B cell (primary cell): Measurements from ENCODE around the gene BAZ2A. TPM values are rescaled to one million over a fixed set of nuclear protein-coding genes. Genes with fewer than 3 reads are reported as not detected.
A peak's percentile ranks its signal among the peaks of the same experiment; 100 is the strongest.

Source experiments
- ATAC-seq: fragments of 200-7000 bp; cut with Tn5 transposase; one replicate; pipeline ENCODE4 v1.10.0; 2021; ENCODE audit warnings: low read depth, mild to moderate bottlenecking, moderate number of reproducible peaks, moderate library complexity
- CTCF ChIA-PET: fragments of 350-600 bp; sonication (Branson Sonifier 250); formaldehyde crosslinking; loops from one replicate; lab custom pipeline; 2021; ENCODE audit warnings: antibody characterized with exemption, inconsistent platforms; lab: Charles Lee
- POLR2A ChIA-PET: fragments of 350-600 bp; sonication (Branson Sonifier 250); formaldehyde crosslinking; loops from one replicate; lab custom pipeline; 2021; ENCODE audit warnings: antibody characterized with exemption; lab: Charles Lee
- DNase-seq: peaks from one replicate; pipeline ENCODE4 v3.0.0; 2013
- H2AFZ ChIP-seq: 2 replicates; pipeline ENCODE4 v1.6.1; 2012; ENCODE audit warnings: mild to moderate bottlenecking, low read depth, low read length; ENCODE audit not compliant: insufficient read depth, poor library complexity, severe bottlenecking
- H3K27ac ChIP-seq, 2 donors: 1 replicate in 1 of 2; 2 replicates in 1 of 2; pipeline ENCODE4 v1.5.1; 2012 to 2013; ENCODE audit warnings: low read length in 2 of 2, mild to moderate bottlenecking in 2 of 2, moderate library complexity in 1 of 2
- H3K27me3 ChIP-seq, 4 experiments: fragments of 200-600 bp in 1 of 4; sonication (generic) in 1 of 4; replicated peaks in 1 of 4; 1 replicate in 2 of 4; 2 replicates in 2 of 4; pipeline versions ENCODE4 v1.6.1 to v1.7.0; 2013 to 2016; ENCODE audit warnings: low read length in 3 of 4, mild to moderate bottlenecking in 2 of 4, mixed read lengths in 1 of 4, moderate library complexity in 1 of 4; ENCODE audit not compliant: insufficient read depth in 4 of 4, control insufficient read depth in 3 of 4; ENCODE audit errors: control extremely low read depth in 1 of 4
- H3K36me3 ChIP-seq, 2 experiments: replicated peaks in 1 of 2; 1 replicate in 1 of 2; 2 replicates in 1 of 2; pipeline versions ENCODE4 v1.6.1 to v1.7.1; 2013; ENCODE audit warnings: low read length in 1 of 2; ENCODE audit not compliant: insufficient read depth in 2 of 2, control insufficient read depth in 1 of 2; ENCODE audit errors: control extremely low read depth in 1 of 2, extremely low read depth in 1 of 2
- H3K4me1 ChIP-seq, 2 donors: fragments of 200-600 bp in 1 of 2; sonication (generic) in 1 of 2; 1 replicate in 1 of 2; 2 replicates in 1 of 2; pipeline versions ENCODE4 v1.5.1 to v1.6.1; 2013 to 2017; ENCODE audit warnings: low read length in 2 of 2; ENCODE audit not compliant: control insufficient read depth in 2 of 2, insufficient read depth in 2 of 2
- H3K4me2 ChIP-seq: replicated peaks from 2 replicates; pipeline ENCODE3; 2012; ENCODE audit warnings: mild to moderate bottlenecking, low read depth, low read length; ENCODE audit not compliant: poor library complexity, severe bottlenecking
- H3K4me3 ChIP-seq, 5 experiments: fragments of 200-600 bp in 1 of 5; sonication (generic) in 1 of 5; 1 replicate in 3 of 5; 2 replicates in 2 of 5; pipeline versions ENCODE4 v1.5.1 to v1.7.0; 2011 to 2016; ENCODE audit warnings: low read length in 4 of 5, mild to moderate bottlenecking in 4 of 5, low read depth in 2 of 5, control low read depth in 1 of 5, moderate library complexity in 1 of 5; ENCODE audit not compliant: insufficient read depth in 1 of 5; ENCODE audit errors: control extremely low read depth in 1 of 5, extremely low read depth in 1 of 5
- H3K79me2 ChIP-seq: fragments of 200-600 bp; sonication (generic); one replicate; pipeline ENCODE4 v1.6.0; 2016; ENCODE audit warnings: low read length; ENCODE audit not compliant: control insufficient read depth, insufficient read depth
- H3K9ac ChIP-seq: fragments of 200-600 bp; sonication (generic); 2 replicates; pipeline ENCODE4 v1.6.1; 2017; ENCODE audit warnings: mild to moderate bottlenecking, low read length, moderate library complexity
- H3K9me3 ChIP-seq, 3 donors: one replicate each; pipeline versions ENCODE4 v1.6.1 to v1.7.1; 2013; ENCODE audit warnings: low read length in 2 of 3; ENCODE audit not compliant: control insufficient read depth in 2 of 3, insufficient read depth in 1 of 3; ENCODE audit errors: control extremely low read depth in 1 of 3
- H4K20me1 ChIP-seq: 2 replicates; pipeline ENCODE4 v1.6.0; 2012; ENCODE audit warnings: mild to moderate bottlenecking, low read length; ENCODE audit not compliant: insufficient read depth, control insufficient read depth, poor library complexity, severe bottlenecking
- H3K27ac Mint-ChIP-seq: one replicate; pipeline ENCODE4 v1.8.0; 2021; ENCODE audit warnings: mixed read lengths
- H3K27me3 Mint-ChIP-seq: one replicate; pipeline ENCODE4 v1.8.0; 2021; ENCODE audit warnings: mixed read lengths
- H3K4me1 Mint-ChIP-seq: one replicate; pipeline ENCODE4 v1.8.0; 2021; ENCODE audit warnings: mixed read lengths
- H3K4me3 Mint-ChIP-seq: one replicate; pipeline ENCODE4 v1.8.0; 2021; ENCODE audit warnings: mixed read lengths
- H3K9me3 Mint-ChIP-seq: one replicate; pipeline ENCODE4 v1.8.0; 2022; ENCODE audit warnings: mixed read lengths; ENCODE audit not compliant: insufficient read depth
- CTCF ChIP-seq: fragments of 200-600 bp; IDR thresholded peaks from one replicate; pipeline ENCODE4 v1.8.0; 2022; ENCODE audit warnings: antibody characterized with exemption, mild to moderate bottlenecking
- EZH2 ChIP-seq: IDR thresholded peaks from 2 replicates; pipeline ENCODE4 v1.6.1; 2012; ENCODE audit warnings: borderline replicate concordance, low read depth, mild to moderate bottlenecking, moderate library complexity, low read length; ENCODE audit not compliant: insufficient read depth, poor library complexity, severe bottlenecking
- WGBS: methylation state at CpG from one replicate; pipeline ENCODE4 v1.1.5; 2013; ENCODE audit warnings: missing lambda C conversion rate; ENCODE audit not compliant: insufficient coverage; 5-methylcytosine and 5-hydroxymethylcytosine counted together
- intact Hi-C: fragments of 100-400 bp; cut with micrococcal nuclease; formaldehyde crosslinking; loops from one replicate; pipeline ENCODE4 v1.10.0; 2022
- polyA plus RNA-seq: library from polyadenylated mRNA; depleted of rRNA; stranded (reverse); fragments of >200 nt; gene quantifications from 2 replicates; pipeline ENCODE4 v1.2.3, GENCODE V29; 2012
- total RNA-seq, 2 donors: library from RNA; stranded (reverse); fragments of 120-200 nt in 1 of 2; gene quantifications; 1 replicate in 1 of 2; 2 replicates in 1 of 2; pipeline versions ENCODE4 v1.2.3 to v1.2.4, GENCODE V29; 2013 to 2022

Gene BAZ2A
- total and polyA plus RNA-seq, 2 donors (not counting 1 experiment from before 2014, with no cell fraction given) = 95.7 to 280 TPM

DNA sequence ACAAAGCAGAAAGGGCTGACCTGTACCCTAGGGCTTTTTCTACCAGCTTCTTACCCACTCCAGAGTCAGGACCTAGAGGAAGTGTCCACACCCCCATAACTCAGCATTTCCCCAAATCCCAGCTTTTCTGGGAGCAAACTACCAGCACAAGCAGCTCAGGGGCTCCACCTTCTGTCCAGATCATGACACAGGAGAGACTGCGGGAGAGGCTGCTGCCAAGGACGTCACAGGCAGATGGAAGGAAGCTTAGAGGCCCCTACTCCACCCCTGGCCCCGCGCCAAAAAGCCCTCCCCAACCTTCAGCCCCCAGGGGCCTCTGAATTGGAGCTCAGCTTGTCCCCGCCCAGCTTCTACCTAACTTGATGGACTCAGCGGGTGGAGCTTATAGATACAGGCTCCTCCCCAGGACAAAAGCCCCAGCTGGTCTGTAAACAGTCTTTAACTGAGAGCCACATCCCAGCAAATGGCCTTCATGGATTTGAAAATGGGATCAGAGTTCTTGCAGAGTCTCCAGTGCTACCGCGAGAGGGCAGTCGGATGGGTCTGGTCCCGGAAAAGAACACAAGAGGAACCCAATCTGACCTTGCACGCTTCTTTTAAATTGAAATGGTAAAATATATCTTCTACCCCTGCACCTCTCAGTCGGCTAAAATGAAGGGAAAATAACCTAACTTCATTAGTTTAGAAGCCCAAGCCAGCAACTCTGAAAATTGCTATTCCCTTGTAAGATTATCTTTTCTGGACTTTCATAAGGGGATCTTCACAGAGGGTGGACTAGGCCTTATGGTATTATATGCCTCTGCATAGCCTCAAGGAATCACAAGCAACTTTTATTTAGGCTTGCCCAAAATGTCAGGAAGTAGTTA lies 6.8 kb upstream of the BAZ2A start:
- Mint-ChIP-seq H3K9me3 (no peaks in the 10 kb centered on the region), H3K27me3 (no peaks in the 10 kb centered on the region), H3K4me1 (peaks cover 59% of the 10 kb centered on the region), H3K4me3 (peak overlapping the region; percentile 89), H3K27ac (peak overlapping the region; percentile 95)
- H3K27me3 ChIP-seq = no peaks in the 10 kb centered on the region
- TF ChIP-seq EZH2 (no peak), CTCF (peak; percentile 70)
- peaks cover 0 to 44% of the 10 kb centered on the region in 2 experiments for H3K36me3 ChIP-seq
- H3K27ac ChIP-seq = peak overlapping the region; percentile 75 to 83
- ChIA-PET CTCF (interaction anchor here (0.7 to 4.4 kb wide), 36 partner anchors 9 to 899 kb away, joined by 3 to 48 read pairs (median 6); partner anchors contain the start of genes ATP5F1B, CNPY2, GLS2 and NACA), POLR2A (interaction anchor here (0.5 to 3.1 kb wide), 21 partner anchors 9 to 1108 kb away, joined by 3 to 33 read pairs (median 5); partner anchors contain the start of genes ANKRD52, ATP5F1B, GLS2 and NACA)
- peaks cover 43% of the 10 kb centered on the region for H3K79me2 ChIP-seq
- peak overlapping the region; percentile 78 for H3K9ac ChIP-seq
- no peaks in the 10 kb centered on the region for H3K9me3 ChIP-seq
- peak overlapping the region; percentile 76 for H2AFZ ChIP-seq
- H3K4me2 ChIP-seq = peak overlapping the region; percentile 91
- 3% methylated on average over 8 of the region's 12 CpGs for WGBS
- H4K20me1 ChIP-seq = peaks cover 11% of the 10 kb centered on the region
- DNase-seq (peak; percentile 98), ATAC-seq (peak; percentile 69)
- peaks cover 46 to 53% of the 10 kb centered on the region in 2 donors for H3K4me1 ChIP-seq
- peak overlapping the region; percentile 57 to 85 (median 78) for H3K4me3 ChIP-seq
- intact Hi-C loops = loop anchor here (1.0 to 10.0 kb wide), 16 partner anchors 9 to 1115 kb away; partner anchors contain the start of genes APOF, CDK4, CS and DDIT3
